Measurements from ENCODE around the gene CADPS.

CADPS gene

DNA sequence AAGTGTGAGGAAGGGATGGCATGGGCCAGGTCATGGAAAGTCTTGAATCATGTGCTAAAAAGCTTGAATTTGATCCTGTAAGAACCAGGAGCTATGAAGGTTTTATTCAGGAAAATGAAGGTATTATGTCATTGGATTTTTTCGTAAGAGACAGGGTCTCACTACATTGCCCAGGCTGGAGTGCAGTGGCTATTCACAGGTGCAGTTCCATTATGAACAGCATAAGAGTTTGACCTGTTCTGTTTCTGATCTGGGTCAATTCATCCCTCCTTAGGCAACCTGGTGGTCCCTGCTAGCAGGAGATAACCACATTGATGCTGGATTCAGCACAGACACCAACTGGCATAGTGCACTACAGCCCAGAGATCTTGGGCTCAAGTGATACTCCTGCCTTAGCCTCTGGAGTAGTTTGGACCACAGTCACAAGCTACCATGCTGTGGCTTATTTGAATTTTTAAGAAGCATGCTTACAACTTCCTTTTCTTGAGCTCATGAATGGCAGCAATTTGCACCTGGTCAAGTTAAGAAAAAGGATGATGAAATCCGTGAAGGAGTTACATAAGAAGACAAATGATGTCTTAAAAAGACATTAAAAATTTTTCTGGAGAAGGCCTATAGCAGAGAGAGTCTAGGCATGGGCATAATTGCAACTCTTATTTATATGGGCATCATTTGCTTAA lies 79.1 kb downstream of the CADPS start:
- H3K27me3 ChIP-seq (ENCODE audit: insufficient read depth, poor library complexity, severe bottlenecking) = no peaks in the 10 kb centered on the region
- no peak overlapping the region for H3K4me3 ChIP-seq (replicated peaks; ENCODE audit: insufficient read depth, low read length)
- DNase-seq (ENCODE audit: low read depth in 1 of 2, low spot score in 1 of 2) = no peak
- H3K27ac ChIP-seq (replicated peaks) = no peak overlapping the region
- TF ChIP-seq POLR2AphosphoS5 (IDR thresholded peaks at IDR 0.05; ENCODE audit: low read depth) (no peak), GABPA (IDR thresholded peaks at IDR 0.05; ENCODE audit: low read depth) (no peak), REST (IDR thresholded peaks at IDR 0.05; ENCODE audit: insufficient replicate concordance, low read depth) (no peak), SPI1 (IDR thresholded peaks at IDR 0.05; ENCODE audit: borderline replicate concordance, low read depth) (no peak), CTCF (IDR thresholded peaks at IDR 0.05; ENCODE audit: insufficient read depth, low read length) (no peak)

DNA sequence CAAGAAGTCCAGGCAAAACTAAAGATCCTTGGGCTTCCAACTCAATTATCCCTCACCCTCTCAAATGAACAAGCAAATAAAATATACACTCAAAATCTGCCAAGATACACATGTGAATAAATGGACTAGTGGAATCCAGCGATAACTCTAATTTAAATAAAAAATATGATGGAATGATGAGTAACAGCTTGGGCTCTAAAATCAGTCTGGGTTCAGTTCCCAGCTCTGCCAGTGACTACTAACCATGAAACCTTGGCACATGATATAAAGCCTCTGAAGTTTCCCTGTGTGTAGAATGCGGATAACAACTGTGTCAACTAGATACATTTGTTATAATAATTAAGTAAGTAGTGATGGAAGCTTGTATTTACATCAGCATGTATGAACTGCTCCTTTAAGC lies 81.3 kb downstream of the CADPS start:
- Histone ChIP-seq H3K27me3 (ENCODE audit: insufficient read depth, poor library complexity, severe bottlenecking) (no peaks in the 10 kb centered on the region), H3K4me3 (replicated peaks; ENCODE audit: insufficient read depth, low read length) (no peak overlapping the region), H3K27ac (replicated peaks) (no peak overlapping the region)
- DNase-seq (ENCODE audit: low read depth in 1 of 2, low spot score in 1 of 2) = no peak
- TF ChIP-seq REST (IDR thresholded peaks at IDR 0.05; ENCODE audit: insufficient replicate concordance, low read depth) (no peak), SPI1 (IDR thresholded peaks at IDR 0.05; ENCODE audit: borderline replicate concordance, low read depth) (no peak), GABPA (IDR thresholded peaks at IDR 0.05; ENCODE audit: low read depth) (no peak), POLR2AphosphoS5 (IDR thresholded peaks at IDR 0.05; ENCODE audit: low read depth) (no peak)

DNA sequence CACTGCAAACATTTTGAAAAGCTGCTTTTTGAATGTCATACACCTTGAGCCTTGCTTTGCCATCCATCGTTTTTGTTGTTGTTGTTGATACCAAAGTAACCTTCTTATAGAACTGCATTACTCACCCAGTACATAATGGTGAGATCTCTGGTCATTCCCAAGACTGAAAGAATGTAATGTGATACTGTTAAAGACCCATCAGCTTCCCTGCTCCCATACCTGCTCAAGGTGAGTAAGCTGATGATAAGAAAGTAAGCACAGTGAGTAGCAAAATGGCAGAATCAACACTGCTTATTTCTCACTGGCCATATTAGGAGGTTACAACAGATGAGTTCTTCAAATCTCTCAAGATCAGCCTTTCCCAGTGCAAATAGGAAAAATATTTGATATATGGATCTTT lies 89.8 kb downstream of the CADPS start:
- Histone ChIP-seq H3K27ac (replicated peaks) (no peak overlapping the region), H3K4me3 (replicated peaks; ENCODE audit: insufficient read depth, low read length) (no peak overlapping the region), H3K27me3 (ENCODE audit: insufficient read depth, poor library complexity, severe bottlenecking) (no peaks in the 10 kb centered on the region)
- no peak for DNase-seq (ENCODE audit: low read depth in 1 of 2, low spot score in 1 of 2)
- TF ChIP-seq SPI1 (IDR thresholded peaks at IDR 0.05; ENCODE audit: borderline replicate concordance, low read depth) (no peak), CTCF (IDR thresholded peaks at IDR 0.05; ENCODE audit: insufficient read depth, low read length) (no peak), POLR2AphosphoS5 (IDR thresholded peaks at IDR 0.05; ENCODE audit: low read depth) (no peak), REST (IDR thresholded peaks at IDR 0.05; ENCODE audit: insufficient replicate concordance, low read depth) (no peak), GABPA (IDR thresholded peaks at IDR 0.05; ENCODE audit: low read depth) (no peak)
